ENCODE data around the gene SNRNP35. TPM values are rescaled to one million over a fixed set of nuclear protein-coding genes. Genes with fewer than 3 reads are reported as not detected.

Gene SNRNP35
- total RNA-seq, 4 donors from 2014 or later = 22.6 to 40.4 (median 23.5) TPM

DNA sequence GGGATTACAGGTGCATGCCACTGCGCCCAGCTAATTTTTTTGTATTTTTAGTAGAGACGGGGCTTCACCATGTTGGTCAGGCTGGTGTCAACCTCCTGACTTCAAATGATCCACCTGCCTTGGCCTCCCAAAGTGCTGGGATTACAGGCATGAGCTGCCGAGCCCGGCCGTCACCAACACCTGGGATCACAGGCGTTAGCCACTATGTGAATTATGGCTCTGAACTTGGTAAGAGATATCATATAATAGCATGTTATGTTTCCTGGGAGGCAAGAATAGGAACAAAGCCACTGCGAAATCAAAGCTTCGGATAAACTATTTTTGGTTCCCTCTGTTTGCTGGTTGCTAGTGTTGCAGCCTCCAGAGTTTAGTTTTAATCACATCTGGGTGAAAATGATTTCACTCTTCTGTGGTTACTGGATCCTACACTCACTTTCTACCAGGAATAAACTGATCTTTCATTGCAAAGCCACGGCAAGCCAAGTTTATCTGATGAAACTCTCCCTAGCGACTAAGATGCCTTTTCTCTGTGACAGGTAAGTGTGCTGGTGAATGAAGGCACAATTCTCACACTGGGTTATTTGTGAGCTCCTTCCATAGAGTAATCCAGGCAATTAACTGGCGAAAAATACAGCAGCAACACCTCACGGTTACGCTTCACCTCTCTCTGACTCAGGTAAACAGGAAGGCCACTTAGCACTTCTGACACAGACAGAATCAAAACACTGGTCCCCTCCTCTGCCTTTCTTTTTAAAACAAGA is 16.7 kb downstream of the SNRNP35 start:
- Histone ChIP-seq H3K9me3 (no peaks in the 10 kb centered on the region), H3K4me1 (peaks cover 42 to 45% of the 10 kb centered on the region in 2 donors), H3K27me3 (no peaks in the 10 kb centered on the region), H3K36me3 (peaks cover 0 to 22% of the 10 kb centered on the region in 2 donors), H3K4me3 (no peak overlapping the region), H3K27ac (peak overlapping the region; percentile 96 to 99 (median 98))
- TF ChIP-seq POLR2A (IDR thresholded peaks at IDR 0.05) = peak in 1 of 2 donors; percentile 18
- TF ChIP-seq, protein P1, sequence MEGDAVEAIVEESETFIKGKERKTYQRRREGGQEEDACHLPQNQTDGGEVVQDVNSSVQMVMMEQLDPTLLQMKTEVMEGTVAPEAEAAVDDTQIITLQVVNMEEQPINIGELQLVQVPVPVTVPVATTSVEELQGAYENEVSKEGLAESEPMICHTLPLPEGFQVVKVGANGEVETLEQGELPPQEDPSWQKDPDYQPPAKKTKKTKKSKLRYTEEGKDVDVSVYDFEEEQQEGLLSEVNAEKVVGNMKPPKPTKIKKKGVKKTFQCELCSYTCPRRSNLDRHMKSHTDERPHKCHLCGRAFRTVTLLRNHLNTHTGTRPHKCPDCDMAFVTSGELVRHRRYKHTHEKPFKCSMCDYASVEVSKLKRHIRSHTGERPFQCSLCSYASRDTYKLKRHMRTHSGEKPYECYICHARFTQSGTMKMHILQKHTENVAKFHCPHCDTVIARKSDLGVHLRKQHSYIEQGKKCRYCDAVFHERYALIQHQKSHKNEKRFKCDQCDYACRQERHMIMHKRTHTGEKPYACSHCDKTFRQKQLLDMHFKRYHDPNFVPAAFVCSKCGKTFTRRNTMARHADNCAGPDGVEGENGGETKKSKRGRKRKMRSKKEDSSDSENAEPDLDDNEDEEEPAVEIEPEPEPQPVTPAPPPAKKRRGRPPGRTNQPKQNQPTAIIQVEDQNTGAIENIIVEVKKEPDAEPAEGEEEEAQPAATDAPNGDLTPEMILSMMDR (IDR thresholded peaks at IDR 0.05 in 4 of 5, conservative IDR thresholded peaks at IDR 0.05 in 1 of 5) = no peak
- DNase-seq = peak; percentile 61 to 77
- intact Hi-C loops (cut with DNase I; ENCODE audit: low total_unique reads) = loop anchor here (5.0 kb wide), 1 partner anchor 58 kb away; the partner anchor contains the start of gene RILPL1
- in situ Hi-C loops (cut with MboI; ENCODE audit: low sequenced_read_pairs in 4 of 4) = no loop called here
- peak; percentile 39 to 65 for ATAC-seq

DNA sequence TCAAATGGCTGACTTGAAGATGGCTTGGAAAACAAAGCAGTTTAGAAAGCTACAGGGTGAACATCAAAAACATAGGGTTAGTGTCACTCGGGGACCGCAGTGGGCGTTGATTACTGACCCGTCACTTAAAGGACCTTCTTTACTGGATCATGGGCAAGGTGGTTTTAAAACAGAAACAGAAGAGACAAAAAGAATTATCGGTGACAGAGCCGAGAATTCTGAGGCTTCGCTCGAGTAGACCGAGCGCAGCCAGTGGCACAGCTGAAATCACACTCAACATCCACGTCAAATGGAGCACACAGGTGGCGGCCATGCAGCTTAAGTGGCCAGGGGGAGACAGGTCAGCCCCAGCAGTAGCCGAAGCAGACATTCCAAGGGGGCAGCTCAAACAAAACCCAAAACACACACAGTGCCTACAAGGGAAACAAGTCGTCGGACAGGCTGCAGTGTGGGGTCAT is 17.3 kb downstream of the SNRNP35 start:
- H3K4me1 ChIP-seq = peaks cover 48% of the 10 kb centered on the region in 2 donors

DNA sequence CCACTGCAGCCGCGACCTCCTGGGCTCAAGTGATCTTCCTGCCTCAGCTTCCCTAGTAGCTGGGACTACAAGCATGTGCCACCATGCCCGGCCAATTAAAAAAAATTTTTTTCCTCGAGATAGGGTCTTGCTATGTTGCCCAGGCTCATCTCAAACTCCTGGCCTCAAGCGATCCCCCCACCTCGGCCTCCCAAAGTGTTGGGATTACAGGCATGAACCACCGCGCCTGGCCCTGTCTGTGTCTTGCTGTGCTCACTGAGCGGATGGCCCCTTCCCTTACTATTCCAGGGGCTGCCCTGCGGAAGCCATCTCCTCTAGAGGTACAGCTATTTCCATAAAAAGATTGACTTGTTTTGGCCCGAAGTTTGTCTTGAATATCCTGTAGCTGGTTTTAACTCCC is 20.1 kb downstream of the SNRNP35 start:
- Histone ChIP-seq H3K36me3 (peaks cover 0 to 5% of the 10 kb centered on the region in 2 donors), H3K9me3 (no peaks in the 10 kb centered on the region), H3K4me3 (no peak overlapping the region), H3K27ac (peak overlapping the region; percentile 96 to 99 (median 98)), H3K27me3 (no peaks in the 10 kb centered on the region), H3K4me1 (peaks cover 38 to 51% of the 10 kb centered on the region in 2 donors)
- intact Hi-C loops (cut with DNase I; ENCODE audit: low total_unique reads) (loop anchor here (2.0 to 5.0 kb wide), 2 partner anchors 54 to 89 kb away; partner anchors contain the start of gene RILPL1), in situ Hi-C loops (cut with MboI; ENCODE audit: low sequenced_read_pairs in 4 of 4) (no loop called here)
- TF ChIP-seq, protein P1 (IDR thresholded peaks at IDR 0.05 in 4 of 5, conservative IDR thresholded peaks at IDR 0.05 in 1 of 5) = no peak
- no peak for TF ChIP-seq POLR2A (IDR thresholded peaks at IDR 0.05)
- DNase-seq = no peak
- peak in 1 of 2 donors; percentile 2 for ATAC-seq

More for the DNA sequence above, 17.3 kb downstream of the SNRNP35 start:
- DNase-seq (no peak), ATAC-seq (no peak)
- Histone ChIP-seq H3K36me3 (peaks cover 0 to 22% of the 10 kb centered on the region in 2 donors), H3K27ac (peak overlapping the region; percentile 96 to 99 (median 98)), H3K27me3 (no peaks in the 10 kb centered on the region), H3K4me3 (no peak overlapping the region), H3K9me3 (no peaks in the 10 kb centered on the region)
- intact Hi-C loops (cut with DNase I; ENCODE audit: low total_unique reads) (loop anchor here (5.0 kb wide), 1 partner anchor 57 kb away; the partner anchor contains the start of gene RILPL1), in situ Hi-C loops (cut with MboI; ENCODE audit: low sequenced_read_pairs in 4 of 4) (no loop called here)
- TF ChIP-seq, protein P1 (IDR thresholded peaks at IDR 0.05 in 4 of 5, conservative IDR thresholded peaks at IDR 0.05 in 1 of 5) = no peak
- TF ChIP-seq POLR2A (IDR thresholded peaks at IDR 0.05) = no peak

DNA sequence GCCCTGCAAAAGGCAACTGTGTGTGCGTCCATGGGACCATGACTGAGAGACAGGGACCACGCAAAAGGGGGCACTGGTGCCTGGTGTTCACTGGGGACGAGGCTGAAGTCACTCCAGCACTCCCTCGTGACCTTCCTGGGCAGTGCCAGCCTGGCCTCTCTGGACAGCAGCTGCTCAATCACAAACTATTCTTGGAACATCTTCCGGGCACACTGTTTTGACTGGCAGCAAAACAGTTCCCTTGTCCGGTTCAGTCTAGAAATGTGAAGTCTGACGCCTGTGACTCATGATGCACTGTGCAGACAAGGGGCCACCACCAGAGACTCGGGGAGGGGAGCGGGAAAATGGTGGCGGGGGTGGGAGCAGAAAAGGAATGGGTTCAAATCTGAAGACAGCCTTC is 20.8 kb downstream of the SNRNP35 start:
- in situ Hi-C loops (cut with MboI; ENCODE audit: low sequenced_read_pairs in 4 of 4) (no loop called here), intact Hi-C loops (cut with DNase I; ENCODE audit: low total_unique reads) (loop anchor here (1.0 to 5.0 kb wide), 3 partner anchors 16 to 90 kb away; partner anchors contain the start of gene RILPL1)
- Histone ChIP-seq H3K27ac (peak overlapping the region; percentile 96 to 99 (median 98)), H3K4me3 (peak overlapping the region; percentile 17 to 45 (median 30)), H3K4me1 (peaks cover 38 to 48% of the 10 kb centered on the region in 2 donors), H3K9me3 (no peaks in the 10 kb centered on the region), H3K36me3 (peaks cover 0 to 2% of the 10 kb centered on the region in 2 donors), H3K27me3 (no peaks in the 10 kb centered on the region)
- peak; percentile 83 to 87 for ATAC-seq
- DNase-seq = peak; percentile 91 to 95
- peak; percentile 26 to 47 for TF ChIP-seq POLR2A (IDR thresholded peaks at IDR 0.05)
- TF ChIP-seq, protein P1 (IDR thresholded peaks at IDR 0.05 in 4 of 5, conservative IDR thresholded peaks at IDR 0.05 in 1 of 5) = peak in 1 of 5 experiments; percentile 10
